ENCODE measurements around the gene LDB2. TPM values are rescaled to one million over a fixed set of nuclear protein-coding genes. Genes with fewer than 3 reads are reported as not detected.

The LDB2 gene
- polyA plus RNA-seq, 3 donors, result 4.5 to 55.4 (median 37.7) TPM

DNA sequence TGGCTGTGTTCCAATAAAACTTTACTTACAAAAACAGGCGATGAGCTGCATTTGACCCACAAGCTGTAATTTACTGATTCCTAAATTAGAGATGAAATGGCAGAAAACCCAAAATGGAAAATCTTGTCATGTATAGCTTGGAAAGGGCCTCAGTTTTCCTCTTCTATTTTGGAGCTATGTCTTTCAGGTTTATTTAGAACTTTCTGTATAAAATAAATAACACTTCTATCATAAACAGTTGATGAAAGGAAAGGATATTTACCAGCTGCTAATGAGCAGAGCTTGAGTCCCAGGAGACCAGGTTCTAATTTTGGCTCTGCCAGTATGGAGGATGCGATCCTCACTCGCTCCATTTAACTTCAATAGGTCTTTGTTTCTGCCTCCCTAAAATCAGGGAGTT, 213.5 kb downstream of the LDB2 start:
- 81 to 85% (median 83%) methylated on average over 3 of the region's 3 CpGs for WGBS, 3 donors
- no peak overlapping the region for H3K27ac ChIP-seq (ENCODE audit: low read depth, low read length)

DNA sequence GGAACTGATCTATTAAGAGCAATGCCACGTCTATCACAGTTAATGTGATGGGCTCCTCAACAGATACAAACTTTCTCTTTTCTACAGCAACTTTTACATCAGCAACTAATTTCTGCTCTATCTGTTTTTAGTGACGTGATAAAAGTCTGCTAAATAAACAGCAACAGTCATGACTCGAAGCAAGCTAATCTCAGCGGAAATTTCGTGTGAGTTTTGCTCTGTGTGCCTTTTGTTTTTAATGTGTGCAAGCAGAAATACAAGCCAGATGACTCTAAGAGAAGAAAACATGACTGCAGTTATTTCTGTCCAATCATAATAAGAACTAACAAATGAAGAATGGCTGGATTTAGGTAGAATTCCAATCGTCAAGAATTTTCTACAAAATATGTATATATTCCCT, 214.3 kb downstream of the LDB2 start:
- WGBS, 3 donors, result 36 to 65% (median 54%) methylated on average over 6 of the region's 6 CpGs
- no peak overlapping the region for H3K27ac ChIP-seq (ENCODE audit: low read depth, low read length)

DNA sequence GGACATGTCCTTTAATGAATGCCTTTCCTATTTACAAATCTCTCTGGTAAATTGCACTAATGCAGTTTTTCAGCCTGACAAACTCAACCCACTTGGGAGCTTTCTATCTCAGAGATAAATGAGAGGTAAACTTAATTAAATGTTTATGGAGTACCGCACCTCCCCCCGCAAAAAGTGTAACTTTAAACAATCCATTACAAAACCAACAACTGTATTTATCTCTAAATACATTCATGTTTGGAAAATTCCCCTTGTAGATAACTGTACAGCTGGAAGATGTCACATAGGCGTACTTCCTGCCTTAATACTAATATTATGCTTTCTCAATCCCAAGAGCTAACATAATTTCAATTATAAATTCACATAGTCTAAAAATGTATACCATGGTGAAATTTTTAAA, 215.5 kb downstream of the LDB2 start:
- 52 to 82% (median 79%) methylated on average over 3 of the region's 3 CpGs for WGBS, 3 donors
- H3K27ac ChIP-seq (ENCODE audit: low read depth, low read length), result no peak overlapping the region

GRCh38 chr4:16677001-16677944, 221.2 kb downstream of the LDB2 start:
- 84 to 87% (median 84%) methylated on average over 5 of the region's 5 CpGs for WGBS, 3 donors
- H3K27ac ChIP-seq (ENCODE audit: low read depth, low read length), result no peak overlapping the region

- 61 to 80% (median 73%) methylated on average over 3 of the region's 3 CpGs for WGBS, 3 donors
- H3K27ac ChIP-seq (ENCODE audit: low read depth, low read length), result no peak overlapping the region
Observed at GRCh38 chr4:16676230-16676770, 222.1 kb downstream of the LDB2 start.

DNA sequence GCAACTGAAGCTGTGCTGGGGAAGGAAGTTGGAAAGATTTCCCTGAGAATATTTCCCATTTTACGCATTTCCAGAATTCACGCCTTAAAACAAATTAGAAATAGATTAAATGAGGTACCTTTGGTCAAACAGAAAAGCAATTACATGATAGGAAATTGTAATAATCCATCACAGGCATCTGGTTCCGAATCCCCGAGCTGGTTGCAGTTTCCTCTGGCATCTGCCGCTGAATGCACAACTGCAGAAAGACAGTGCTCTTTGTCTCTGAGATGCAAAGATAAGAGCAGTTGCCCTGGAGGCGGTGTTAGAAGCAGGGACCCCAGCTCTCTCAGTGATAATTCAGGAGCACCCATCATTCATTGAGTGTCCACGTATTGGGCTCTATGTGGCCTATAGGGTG, 224.4 kb downstream of the LDB2 start:
- WGBS, 3 donors, result 66 to 86% (median 79%) methylated on average over 7 of the region's 7 CpGs
- H3K27ac ChIP-seq (ENCODE audit: low read depth, low read length), result no peak overlapping the region

DNA sequence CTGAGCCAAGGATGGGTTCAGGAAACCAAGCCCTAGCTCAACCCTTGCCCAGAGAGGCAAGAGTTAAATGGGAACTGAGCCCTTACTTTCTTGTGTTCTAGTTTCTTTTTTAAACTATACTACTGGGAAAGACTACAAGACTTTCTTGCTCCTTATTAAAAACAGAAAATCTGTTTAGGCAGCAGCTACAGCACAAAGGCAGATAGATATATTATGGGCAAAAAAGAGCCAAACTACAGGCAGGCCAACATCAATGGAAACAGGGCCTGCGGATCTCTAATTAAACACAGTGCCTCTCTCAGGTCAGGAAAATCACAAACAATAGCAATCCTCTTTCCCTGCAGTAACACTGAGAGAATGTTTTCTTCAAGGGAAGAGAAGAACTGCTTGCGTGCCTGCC, 226.0 kb downstream of the LDB2 start:
- 44 to 62% (median 58%) methylated on average over 2 of the region's 2 CpGs for WGBS, 3 donors
- no peak overlapping the region for H3K27ac ChIP-seq (ENCODE audit: low read depth, low read length)

- H3K27ac ChIP-seq (ENCODE audit: low read depth, low read length), result no peak overlapping the region
- WGBS, 3 donors, result 52 to 67% (median 56%) methylated on average over 2 of the region's 2 CpGs
Observed at GRCh38 chr4:16671741-16672140, 226.7 kb downstream of the LDB2 start.

DNA sequence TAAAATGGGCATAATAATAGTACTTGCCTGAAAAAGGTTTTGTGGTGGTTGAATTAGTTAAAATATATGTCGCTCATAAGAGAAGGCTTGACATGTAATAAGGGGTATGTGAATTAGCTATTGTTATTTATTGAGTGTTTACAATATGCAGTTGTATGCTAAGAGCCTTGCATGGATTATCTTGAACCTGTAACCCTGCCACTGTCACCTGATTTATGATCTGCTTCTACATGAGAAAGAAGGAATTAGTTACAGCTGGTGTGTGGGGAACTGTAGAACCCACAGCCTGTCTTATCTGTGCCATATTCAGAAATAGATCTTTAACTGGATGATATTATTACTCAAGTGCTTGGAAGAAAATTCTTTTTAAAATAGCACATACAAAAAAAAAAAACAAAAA, 227.7 kb downstream of the LDB2 start:
- no peak overlapping the region for H3K27ac ChIP-seq (ENCODE audit: low read depth, low read length)
- 97 to 99% (median 98%) methylated on average over 1 of the region's 1 CpG for WGBS, 3 donors

DNA sequence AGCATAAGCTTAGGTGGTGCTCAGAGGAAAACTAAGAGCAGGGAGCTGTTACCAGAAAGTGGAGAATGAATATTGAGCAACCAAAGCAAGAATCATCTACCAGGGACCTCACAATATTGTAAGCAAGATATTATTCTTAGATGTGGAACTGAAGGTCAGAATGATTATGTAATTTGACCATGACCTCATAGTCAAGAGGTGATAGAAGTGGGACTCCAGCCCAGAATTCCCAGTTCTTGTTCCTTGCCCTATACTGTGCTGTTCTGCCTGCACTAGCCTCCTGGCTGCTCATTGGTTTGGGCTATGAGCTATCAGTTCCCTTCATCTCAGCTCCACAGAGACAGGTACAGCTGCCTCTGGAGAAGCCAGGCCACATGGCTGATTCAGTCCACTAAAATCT, 229.4 kb downstream of the LDB2 start:
- no peak overlapping the region for H3K27ac ChIP-seq (ENCODE audit: low read depth, low read length)

GRCh38 chr4:16668488-16668887, 230.0 kb downstream of the LDB2 start:
- H3K27ac ChIP-seq (ENCODE audit: low read depth, low read length), result no peak overlapping the region
- 65 to 74% (median 67%) methylated on average over 1 of the region's 1 CpG for WGBS, 3 donors

DNA sequence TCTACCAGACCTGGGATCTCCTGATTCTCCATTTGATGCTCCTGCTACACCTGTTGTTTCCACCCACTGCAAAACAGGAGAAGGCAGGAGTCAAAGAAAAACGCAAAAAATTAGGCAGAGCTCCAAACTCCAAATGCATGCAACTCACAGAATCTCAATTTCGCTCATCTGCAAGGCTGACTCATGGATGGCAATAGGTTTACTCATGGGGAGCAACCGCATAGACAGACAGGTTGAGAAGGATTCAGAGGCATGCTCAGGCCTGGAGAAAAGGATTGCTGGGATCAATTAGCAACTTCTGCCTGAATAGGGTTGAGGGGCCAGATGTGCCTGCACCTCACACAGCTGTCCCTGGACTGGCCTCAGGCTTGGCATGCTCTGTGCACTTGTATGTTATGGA, 231.0 kb downstream of the LDB2 start:
- no peak overlapping the region for H3K27ac ChIP-seq (ENCODE audit: low read depth, low read length)
- 90 to 92% (median 91%) methylated on average over 3 of the region's 3 CpGs for WGBS, 3 donors

GRCh38 chr4:16665942-16666551, 232.4 kb downstream of the LDB2 start:
- 69 to 85% (median 75%) methylated on average over 12 of the region's 12 CpGs for WGBS, 3 donors
- H3K27ac ChIP-seq (ENCODE audit: low read depth, low read length), result no peak overlapping the region

DNA sequence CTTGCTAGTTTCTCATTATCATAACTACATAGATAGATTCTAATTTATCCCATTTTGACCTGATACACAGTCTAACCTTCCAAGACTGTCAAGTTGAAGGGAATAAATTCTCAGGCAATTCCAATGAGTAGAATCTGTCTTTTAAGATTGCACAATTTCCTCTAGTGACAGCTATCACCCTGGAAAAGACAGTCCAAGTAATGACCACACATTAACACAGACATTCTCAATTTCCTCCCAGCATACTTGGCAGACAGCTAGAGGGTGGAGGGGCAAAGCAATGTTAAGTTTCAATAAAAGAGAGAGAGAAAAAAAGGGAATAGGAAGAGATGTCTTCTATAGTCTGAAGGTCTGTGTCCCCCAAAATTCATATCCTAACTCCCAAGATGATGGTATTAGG, 234.7 kb downstream of the LDB2 start:
- no peak overlapping the region for H3K27ac ChIP-seq (ENCODE audit: low read depth, low read length)

DNA sequence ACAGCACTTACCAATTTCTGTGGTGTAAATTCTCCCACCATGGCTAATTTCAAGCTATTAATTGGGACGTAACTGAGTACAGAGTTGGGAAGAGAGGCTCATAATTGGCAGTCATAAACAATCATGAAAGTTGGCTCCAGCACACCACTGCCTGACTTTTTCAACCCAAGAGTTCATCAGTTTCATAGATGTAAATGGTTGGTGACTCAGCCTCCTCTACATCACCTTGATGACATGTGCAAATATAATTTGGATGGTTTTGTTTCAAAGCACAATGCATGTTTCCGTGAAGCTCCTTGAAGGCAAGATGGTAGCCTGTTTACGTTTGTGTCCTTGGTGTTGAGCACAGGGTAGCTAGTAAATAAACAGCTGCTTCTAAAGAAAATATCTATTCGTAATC, 235.1 kb downstream of the LDB2 start:
- no peak overlapping the region for H3K27ac ChIP-seq (ENCODE audit: low read depth, low read length)
- 78 to 86% (median 80%) methylated on average over 4 of the region's 4 CpGs for WGBS, 3 donors

- H3K27ac ChIP-seq (ENCODE audit: low read depth, low read length), result no peak overlapping the region
- WGBS, 3 donors, result 73 to 90% (median 90%) methylated on average over 2 of the region's 2 CpGs
Observed at GRCh38 chr4:16661813-16662212, 236.6 kb downstream of the LDB2 start.

GRCh38 chr4:16660656-16661055, 237.8 kb downstream of the LDB2 start:
- no peak overlapping the region for H3K27ac ChIP-seq (ENCODE audit: low read depth, low read length)
- WGBS, 3 donors, result 93 to 100% (median 95%) methylated on average over 2 of the region's 2 CpGs

DNA sequence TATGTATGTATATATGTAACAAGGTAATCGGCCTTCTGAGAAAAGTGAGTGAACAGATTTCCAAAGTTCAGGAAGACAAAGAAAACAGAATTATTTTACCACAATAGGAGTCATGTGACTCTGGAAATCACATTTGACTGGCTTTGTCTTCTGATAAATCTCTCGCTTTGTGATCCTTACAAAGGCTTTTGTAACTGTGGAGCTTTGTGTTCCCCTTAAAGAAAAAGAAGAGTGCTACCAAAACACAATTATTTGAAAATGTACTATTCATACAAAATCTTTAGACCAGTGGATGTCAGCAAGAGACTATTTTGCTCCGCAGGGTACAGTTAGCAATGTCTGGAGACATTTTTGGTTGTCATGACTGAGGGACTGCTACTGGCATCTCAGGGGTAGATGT, 238.8 kb downstream of the LDB2 start:
- no peak overlapping the region for H3K27ac ChIP-seq (ENCODE audit: low read depth, low read length)
- 88 to 93% (median 92%) methylated on average over 3 of the region's 3 CpGs for WGBS, 3 donors

DNA sequence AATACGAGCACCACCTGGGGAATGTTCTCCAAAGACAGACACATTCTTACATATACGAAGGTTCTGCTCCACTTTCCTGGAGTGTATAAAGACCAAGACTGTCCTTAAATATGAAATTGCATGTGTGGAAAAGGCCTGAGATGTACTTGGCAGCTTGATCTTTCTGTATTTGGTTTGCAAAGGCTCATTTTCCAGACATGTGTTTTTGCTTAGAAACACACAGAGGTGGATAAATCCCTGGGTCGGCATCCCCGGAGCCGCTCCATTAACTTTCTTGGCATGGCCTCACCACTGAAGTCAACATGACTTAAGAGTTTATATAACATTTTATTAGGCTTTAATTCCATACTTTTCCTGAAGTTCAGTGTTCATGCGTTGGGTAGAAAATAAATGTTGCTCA, 239.4 kb downstream of the LDB2 start:
- 70 to 87% (median 78%) methylated on average over 6 of the region's 6 CpGs for WGBS, 3 donors
- H3K27ac ChIP-seq (ENCODE audit: low read depth, low read length), result no peak overlapping the region

GRCh38 chr4:16658183-16658582, 240.3 kb downstream of the LDB2 start:
- no peak overlapping the region for H3K27ac ChIP-seq (ENCODE audit: low read depth, low read length)
- 88 to 91% (median 89%) methylated on average over 2 of the region's 2 CpGs for WGBS, 3 donors

Data from adipose tissue (tissue), 3 donors.